Vagina (tissue), 2 donors: ENCODE results near the gene MYLK.
"Not testable (repeated sequence)": the region's sequence is repeated elsewhere in the genome, so short reads cannot be mapped to it uniquely, and the experiment has no call there.

Source experiments
- POLR2A ChIP-seq, 2 donors: fragments of 450-650 bp; IDR thresholded peaks; one replicate each; pipeline ENCODE4 v1.6.1; 2017; ENCODE audit warnings: antibody characterized with exemption in 2 of 2, mild to moderate bottlenecking in 2 of 2, moderate library complexity in 2 of 2
- TF ChIP-seq, protein P1 (sequence below), 3 experiments: fragments of 450-650 bp in 2 of 3; fragments of 200-600 bp in 1 of 3; sonication (generic) in 1 of 3; IDR thresholded peaks; one replicate each; pipeline ENCODE4 v1.5.1; 2017 to 2019; ENCODE audit warnings: antibody characterized with exemption in 3 of 3, mild to moderate bottlenecking in 2 of 3, moderate library complexity in 2 of 3

DNA sequence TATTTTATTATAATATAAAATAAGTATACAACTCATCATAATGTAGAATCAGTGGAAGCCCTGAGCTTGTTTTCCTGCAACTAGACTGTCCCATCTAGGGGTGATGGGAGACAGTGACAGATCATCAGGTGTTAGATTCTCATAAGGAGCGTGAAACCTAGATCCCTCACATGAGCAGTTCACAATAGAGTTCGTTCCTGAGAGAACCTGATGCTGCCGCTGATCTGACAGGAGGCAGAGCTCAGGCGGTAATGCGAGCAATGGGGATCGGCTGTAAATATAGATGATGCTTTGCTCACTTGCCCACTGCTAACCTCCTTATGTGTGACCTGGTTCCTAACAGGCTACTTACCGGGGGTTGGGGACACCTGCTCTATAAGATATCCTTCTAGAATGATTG is 272.5 kb downstream of the MYLK start:
- TF ChIP-seq, protein P1, sequence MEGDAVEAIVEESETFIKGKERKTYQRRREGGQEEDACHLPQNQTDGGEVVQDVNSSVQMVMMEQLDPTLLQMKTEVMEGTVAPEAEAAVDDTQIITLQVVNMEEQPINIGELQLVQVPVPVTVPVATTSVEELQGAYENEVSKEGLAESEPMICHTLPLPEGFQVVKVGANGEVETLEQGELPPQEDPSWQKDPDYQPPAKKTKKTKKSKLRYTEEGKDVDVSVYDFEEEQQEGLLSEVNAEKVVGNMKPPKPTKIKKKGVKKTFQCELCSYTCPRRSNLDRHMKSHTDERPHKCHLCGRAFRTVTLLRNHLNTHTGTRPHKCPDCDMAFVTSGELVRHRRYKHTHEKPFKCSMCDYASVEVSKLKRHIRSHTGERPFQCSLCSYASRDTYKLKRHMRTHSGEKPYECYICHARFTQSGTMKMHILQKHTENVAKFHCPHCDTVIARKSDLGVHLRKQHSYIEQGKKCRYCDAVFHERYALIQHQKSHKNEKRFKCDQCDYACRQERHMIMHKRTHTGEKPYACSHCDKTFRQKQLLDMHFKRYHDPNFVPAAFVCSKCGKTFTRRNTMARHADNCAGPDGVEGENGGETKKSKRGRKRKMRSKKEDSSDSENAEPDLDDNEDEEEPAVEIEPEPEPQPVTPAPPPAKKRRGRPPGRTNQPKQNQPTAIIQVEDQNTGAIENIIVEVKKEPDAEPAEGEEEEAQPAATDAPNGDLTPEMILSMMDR (IDR thresholded peaks at IDR 0.05) = not testable (repeated sequence)
- not testable (repeated sequence) for TF ChIP-seq POLR2A (IDR thresholded peaks at IDR 0.05)
